Uterus (tissue), 4 donors: ENCODE results near the gene RACGAP1. TPM values are rescaled to one million over a fixed set of nuclear protein-coding genes. Genes with fewer than 3 reads are reported as not detected.

ENCODE experiments used
- DNase-seq, 2 donors: peaks; one replicate each; pipeline ENCODE4 v3.0.0-alpha.2; 2019 to 2020
- H3K27ac ChIP-seq, 2 donors: fragments of 200-600 bp; sonication (generic); 1 replicate in 1 of 2; 2 replicates in 1 of 2; pipeline ENCODE4 v1.5.1; 2016 to 2018
- H3K27me3 ChIP-seq, 2 donors: fragments of 200-600 bp; sonication (generic); one replicate each; pipeline ENCODE4 v1.5.1; 2018 to 2019; ENCODE audit warnings: control low read depth in 1 of 2
- H3K36me3 ChIP-seq, 2 donors: fragments of 200-600 bp; sonication (generic); one replicate each; pipeline ENCODE4 v1.5.1; 2019; ENCODE audit warnings: control low read depth in 1 of 2
- H3K4me1 ChIP-seq, 2 donors: fragments of 200-600 bp; sonication (generic); one replicate each; pipeline ENCODE4 v1.5.1; 2018 to 2019; ENCODE audit warnings: control low read depth in 1 of 2
- H3K4me3 ChIP-seq, 2 donors: fragments of 200-600 bp; sonication (generic); 1 replicate in 1 of 2; 2 replicates in 1 of 2; pipeline ENCODE4 v1.5.1; 2018 to 2019; ENCODE audit warnings: mild to moderate bottlenecking in 1 of 2
- H3K9me3 ChIP-seq, 2 donors: fragments of 200-600 bp; sonication (generic); one replicate each; pipeline ENCODE4 v1.5.1; 2019; ENCODE audit warnings: control low read depth in 1 of 2
- CTCF ChIP-seq, 4 experiments: fragments of 200-600 bp in 2 of 4; fragments of 450-650 bp in 2 of 4; sonication (generic) in 2 of 4; IDR thresholded peaks; one replicate each; pipeline ENCODE4 v1.5.1; 2016 to 2019; ENCODE audit warnings: antibody characterized with exemption in 4 of 4, mild to moderate bottlenecking in 2 of 4, moderate library complexity in 1 of 4
- POLR2A ChIP-seq, 2 donors: fragments of 450-650 bp; IDR thresholded peaks; one replicate each; pipeline ENCODE4 v1.6.1; 2016; ENCODE audit warnings: antibody characterized with exemption in 2 of 2, mild to moderate bottlenecking in 1 of 2, moderate library complexity in 1 of 2
- intact Hi-C: fragments of 100-400 bp; cut with DNase I; formaldehyde crosslinking; loops from one replicate; pipeline ENCODE4 v1.15.1; 2023; ENCODE audit warnings: low total_unique reads
- total RNA-seq, 4 donors: library from RNA; depleted of rRNA in 3 of 4; stranded (reverse); fragments of >200 nt in 3 of 4; gene quantifications; one replicate each; pipeline versions ENCODE4 v1.1.0 to v1.2.4, GENCODE V29; 2014 to 2023
- donor health status: DM: yes; HTN: yes; CAD: no.

The RACGAP1 gene
- total RNA-seq, 4 donors from 2014 or later, result 8.5 to 57.8 (median 9.3) TPM

- Histone ChIP-seq H3K27me3 (no peaks in the 10 kb centered on the region), H3K27ac (no peak overlapping the region)
- intact Hi-C loops, result no loop called here
These were observed 82.8 kb downstream of the RACGAP1 start for GRCh38 chr12:49942512-49942893.

GRCh38 chr12:49941556-49942511, 83.5 kb downstream of the RACGAP1 start:
- TF ChIP-seq CTCF (IDR thresholded peaks at IDR 0.05), result no peak
- TF ChIP-seq POLR2A (IDR thresholded peaks at IDR 0.05), result no peak
- Histone ChIP-seq H3K36me3 (no peaks in the 10 kb centered on the region), H3K4me3 (no peak overlapping the region), H3K9me3 (no peaks in the 10 kb centered on the region), H3K27ac (no peak overlapping the region), H3K4me1 (no peaks in the 10 kb centered on the region), H3K27me3 (no peaks in the 10 kb centered on the region)
- intact Hi-C loops, result no loop called here
- no peak for DNase-seq

More at GRCh38 chr12:49942512-49942893, 82.8 kb downstream of the RACGAP1 start:
- Histone ChIP-seq H3K4me3 (no peak overlapping the region), H3K9me3 (no peaks in the 10 kb centered on the region), H3K36me3 (no peaks in the 10 kb centered on the region), H3K4me1 (no peaks in the 10 kb centered on the region)
- no peak for DNase-seq
- TF ChIP-seq POLR2A (IDR thresholded peaks at IDR 0.05) (no peak), CTCF (IDR thresholded peaks at IDR 0.05) (no peak)

- DNase-seq, result no peak
- Histone ChIP-seq H3K4me1 (no peaks in the 10 kb centered on the region), H3K4me3 (no peak overlapping the region), H3K27ac (no peak overlapping the region), H3K9me3 (no peaks in the 10 kb centered on the region), H3K36me3 (no peaks in the 10 kb centered on the region), H3K27me3 (no peaks in the 10 kb centered on the region)
- intact Hi-C loops, result no loop called here
- TF ChIP-seq CTCF (IDR thresholded peaks at IDR 0.05) (no peak), POLR2A (IDR thresholded peaks at IDR 0.05) (no peak)
These were observed 85.6 kb downstream of the RACGAP1 start for GRCh38 chr12:49939707-49940106.

GRCh38 chr12:49939307-49939706, 86.0 kb downstream of the RACGAP1 start:
- H3K9me3 ChIP-seq, result no peaks in the 10 kb centered on the region
- no peaks in the 10 kb centered on the region for H3K36me3 ChIP-seq
- intact Hi-C loops, result no loop called here
- no peak overlapping the region for H3K4me3 ChIP-seq
- TF ChIP-seq POLR2A (IDR thresholded peaks at IDR 0.05) (no peak), CTCF (IDR thresholded peaks at IDR 0.05) (no peak)
- H3K27me3 ChIP-seq, result no peaks in the 10 kb centered on the region
- H3K27ac ChIP-seq, result no peak overlapping the region
- no peaks in the 10 kb centered on the region for H3K4me1 ChIP-seq
- no peak for DNase-seq

Other genes with a start within 250 kb of the RACGAP1 start
- 10 to 100 TPM in 2 of 4 donors, 1 to 10 TPM in 2; 4.1 to 26.1 (median 11.5) TPM for gene NCKAP5L, start 197.1 kb downstream of the RACGAP1 start, total RNA-seq
- 1 to 10 TPM; 2.1 to 7.2 (median 2.7) TPM for gene BCDIN3D, start 182.4 kb downstream of the RACGAP1 start, total RNA-seq
- 10 to 100 TPM in 1 of 4 donors, 1 to 10 TPM in 3; 1.0 to 11.9 (median 5.5) TPM for gene FAIM2, start 121.6 kb downstream of the RACGAP1 start, total RNA-seq
- gene AQP2, start 74.8 kb downstream of the RACGAP1 start, total RNA-seq, result not detected
- 1 to 10 TPM in 1 of 4 donors, not detected in 3; 2.3 TPM for gene AQP5, start 63.6 kb downstream of the RACGAP1 start, total RNA-seq
- gene AQP6, start 52.5 kb downstream of the RACGAP1 start, total RNA-seq, result under 1 TPM in 1 of 4 donors, not detected in 3; 0.35 TPM
- 1 to 10 TPM in 2 of 4 donors, not detected in 2; 3.5 to 5.6 TPM for gene ASIC1, start 32.1 kb upstream of the RACGAP1 start, total RNA-seq
- gene SMARCD1, start 59.8 kb upstream of the RACGAP1 start, total RNA-seq, result 10 to 100 TPM in 3 of 4 donors, 1 to 10 TPM in 1; 4.1 to 54.6 (median 39.6) TPM
- gene GPD1, start 78.5 kb upstream of the RACGAP1 start, total RNA-seq, result not detected
- gene COX14, start 86.7 kb upstream of the RACGAP1 start, total RNA-seq, result 100 to 1,000 TPM in 1 of 4 donors, 10 to 100 TPM in 3; 14.3 to 121 (median 45.4) TPM
- 10 to 100 TPM in 3 of 4 donors, 1 to 10 TPM in 1; 9.1 to 73.9 (median 40.5) TPM for gene CERS5, start 141.9 kb upstream of the RACGAP1 start, total RNA-seq